DMS153 treated with DMSO at 0.1 percent for 48 hours (cell line): ENCODE results near the gene HOXA11.

Experiments
- DNase-seq: peaks from one replicate; lab custom pipeline; 2025; ENCODE audit not compliant: unreplicated experiment; lab: John Stamatoyannopoulos, UW

HOXA11 gene

DNA sequence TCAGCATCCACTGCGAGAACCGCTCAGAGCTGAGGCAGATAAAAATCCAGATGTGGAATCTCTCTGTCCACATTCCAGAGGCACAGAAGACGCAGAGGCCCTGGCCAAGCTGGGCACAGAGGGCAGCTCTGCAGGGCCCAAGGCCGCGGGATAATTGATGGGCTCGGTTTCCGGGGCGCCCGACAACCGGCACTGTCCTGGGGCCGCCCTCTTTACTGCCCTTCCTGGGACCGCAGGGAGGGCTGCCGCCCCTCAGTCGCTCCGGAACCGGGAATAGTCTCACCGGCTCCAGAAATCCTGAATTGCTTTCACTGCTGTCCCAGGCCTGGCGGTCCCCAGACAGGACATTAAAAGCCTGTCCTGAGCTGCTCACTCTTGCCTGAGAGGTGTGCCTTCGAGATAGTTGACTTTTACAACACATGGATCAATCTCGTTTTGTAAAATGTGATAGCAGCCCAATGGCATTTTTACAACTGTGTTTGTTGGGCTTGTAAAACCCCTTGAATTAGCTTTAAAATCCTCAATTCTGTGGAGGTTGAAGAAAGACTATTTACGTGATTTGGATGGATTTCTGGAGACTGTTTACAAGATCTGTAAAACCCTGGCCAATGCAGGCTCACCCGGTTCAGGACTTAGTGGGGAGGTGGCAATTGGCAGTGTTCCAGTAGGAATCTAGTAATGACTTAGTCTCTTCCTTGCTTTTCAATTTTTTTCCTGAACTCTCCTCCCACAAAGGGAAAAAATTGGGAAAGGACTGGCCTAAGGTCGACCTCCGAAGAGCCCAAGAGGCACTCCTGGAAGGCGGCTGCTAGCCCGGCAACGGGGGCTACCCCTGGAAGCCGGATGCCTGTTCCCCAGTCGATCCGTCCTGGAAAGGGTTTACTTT is 36.0 kb downstream of the HOXA11 start:
- DNase-seq, result no peak

DNA sequence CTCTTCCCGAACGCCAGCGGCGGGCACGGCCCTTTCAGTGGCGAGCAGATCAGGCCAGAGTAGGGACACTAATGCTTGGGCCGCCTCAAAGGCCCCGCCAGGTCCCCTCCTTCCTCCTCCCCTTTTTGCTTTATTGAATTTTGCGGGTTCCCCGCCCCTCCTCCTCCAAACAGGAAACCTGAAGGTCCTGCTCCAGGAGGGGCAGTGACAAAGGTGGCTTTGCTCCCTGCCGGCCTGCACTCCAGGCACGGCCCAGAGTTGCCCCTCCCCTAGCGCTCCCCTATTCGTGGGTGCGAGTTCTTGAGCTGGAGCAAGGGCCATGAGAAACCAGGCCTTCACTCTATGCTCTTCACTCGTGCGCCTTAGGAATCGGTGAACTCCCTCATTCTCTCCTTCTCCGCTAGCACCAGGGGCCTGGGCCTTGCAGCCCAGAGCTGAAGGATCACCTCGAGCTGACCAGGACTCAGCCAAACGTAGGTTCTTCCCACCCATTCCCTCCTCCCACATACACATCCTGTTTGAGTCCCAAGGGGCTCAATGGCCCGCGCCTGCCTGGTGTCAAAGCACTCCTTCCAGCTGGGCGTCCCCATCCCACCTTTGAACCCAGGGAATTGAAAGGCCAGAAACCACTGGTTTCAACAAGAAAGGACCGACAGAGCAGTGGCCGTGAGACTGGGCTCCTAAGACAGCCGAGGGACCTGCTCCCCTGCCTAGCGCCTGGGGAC is 36.8 kb downstream of the HOXA11 start:
- peak; percentile 68 for DNase-seq

DNA sequence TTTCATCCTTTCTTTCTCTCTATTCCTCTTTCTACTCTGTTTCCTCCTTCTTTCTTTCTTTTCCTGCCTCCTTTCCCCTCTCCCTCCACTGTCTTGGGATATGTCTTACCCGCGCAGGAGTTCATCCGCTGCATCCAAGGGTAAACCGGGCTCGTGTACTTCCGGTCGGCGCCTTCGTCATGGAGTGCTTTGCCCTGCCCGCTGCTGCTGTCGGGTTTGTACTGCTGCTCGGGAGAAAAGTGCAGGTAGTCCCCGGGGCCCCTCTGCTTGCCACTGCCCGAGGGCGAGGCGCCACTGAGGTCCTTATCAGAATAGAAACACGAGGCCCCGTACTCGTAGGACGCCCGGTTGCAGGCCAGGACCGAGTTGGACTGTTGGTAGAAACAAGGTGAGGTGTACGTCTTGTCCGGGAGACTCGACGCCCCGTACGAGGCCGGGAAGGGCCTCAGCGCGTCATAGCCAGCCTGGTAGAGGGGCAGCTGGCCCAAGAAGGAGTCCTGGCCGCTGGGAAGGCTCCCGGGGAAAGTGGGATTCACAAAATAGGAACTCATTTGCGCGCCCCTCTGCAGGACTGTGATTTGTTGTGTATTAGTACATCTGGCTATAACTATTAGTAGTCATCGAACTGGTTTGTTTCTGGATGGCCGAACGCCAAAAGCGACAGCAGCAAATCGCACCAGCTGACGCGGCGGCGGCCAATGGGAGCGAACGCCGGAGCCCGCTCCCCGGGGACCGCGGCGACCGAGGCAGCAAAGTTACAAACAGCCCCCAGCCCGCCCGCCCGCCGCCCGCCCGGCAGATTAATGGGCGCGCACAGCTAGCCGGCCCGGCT is 37.6 kb downstream of the HOXA11 start, which contains the start of gene HOXA6:
TSS of gene HOXA6 (minus strand) at position 576 of the 832 bp plus-strand sequence. CDS start at position 551, 25 bp downstream.
- DNase-seq, result peak; percentile 85

- DNase-seq, result no peak
Observed at GRCh38 chr7:27146491-27147198, 38.4 kb downstream of the HOXA11 start.

- DNase-seq, result no peak
Observed at GRCh38 chr7:27145914-27146412, 39.1 kb downstream of the HOXA11 start.

GRCh38 chr7:27145165-27145913 is 39.7 kb downstream of the HOXA11 start:
- DNase-seq, result no peak

- no peak for DNase-seq
Observed at GRCh38 chr7:27144781-27145164, 40.3 kb downstream of the HOXA11 start.

DNA sequence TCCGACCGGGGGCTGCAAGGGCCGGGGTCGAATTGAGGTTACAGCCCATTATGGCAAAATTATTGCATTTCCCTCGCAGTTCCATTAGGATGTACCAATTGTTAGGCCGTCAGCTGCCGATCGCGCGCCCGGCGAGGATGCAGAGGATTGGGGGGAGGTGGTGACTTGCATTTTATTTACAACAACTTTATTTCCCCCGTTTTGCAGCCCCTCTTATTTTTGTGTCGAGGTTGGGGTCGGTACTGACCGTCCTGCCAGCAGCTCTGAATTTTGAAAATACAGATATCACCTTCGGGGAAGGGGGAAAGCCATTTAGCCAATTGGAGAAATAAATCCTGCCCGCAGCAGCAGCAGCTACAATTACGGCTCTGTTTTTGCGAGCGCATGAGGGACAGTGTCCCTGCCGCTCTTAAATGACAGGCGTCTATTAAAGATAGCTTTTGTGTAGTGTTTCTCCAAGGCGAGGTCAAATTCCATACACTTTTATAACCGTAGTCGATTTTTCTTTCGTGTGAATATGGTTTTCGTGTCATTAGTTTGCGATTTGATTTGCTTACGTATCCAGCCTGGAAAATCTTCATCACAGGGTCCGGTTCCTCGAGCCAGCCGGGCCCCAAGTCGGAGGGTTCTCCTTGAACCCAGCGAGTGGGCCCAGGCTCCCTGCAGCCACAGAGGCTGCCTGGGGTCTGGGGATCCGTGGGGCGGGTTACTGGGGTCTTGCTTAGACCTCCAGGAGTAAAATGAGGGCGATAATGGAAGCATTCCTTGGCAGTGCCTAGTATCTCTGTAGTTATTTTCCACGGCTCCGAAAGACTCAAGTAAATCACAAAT is 40.9 kb downstream of the HOXA11 start:
- DNase-seq, result no peak

DNA sequence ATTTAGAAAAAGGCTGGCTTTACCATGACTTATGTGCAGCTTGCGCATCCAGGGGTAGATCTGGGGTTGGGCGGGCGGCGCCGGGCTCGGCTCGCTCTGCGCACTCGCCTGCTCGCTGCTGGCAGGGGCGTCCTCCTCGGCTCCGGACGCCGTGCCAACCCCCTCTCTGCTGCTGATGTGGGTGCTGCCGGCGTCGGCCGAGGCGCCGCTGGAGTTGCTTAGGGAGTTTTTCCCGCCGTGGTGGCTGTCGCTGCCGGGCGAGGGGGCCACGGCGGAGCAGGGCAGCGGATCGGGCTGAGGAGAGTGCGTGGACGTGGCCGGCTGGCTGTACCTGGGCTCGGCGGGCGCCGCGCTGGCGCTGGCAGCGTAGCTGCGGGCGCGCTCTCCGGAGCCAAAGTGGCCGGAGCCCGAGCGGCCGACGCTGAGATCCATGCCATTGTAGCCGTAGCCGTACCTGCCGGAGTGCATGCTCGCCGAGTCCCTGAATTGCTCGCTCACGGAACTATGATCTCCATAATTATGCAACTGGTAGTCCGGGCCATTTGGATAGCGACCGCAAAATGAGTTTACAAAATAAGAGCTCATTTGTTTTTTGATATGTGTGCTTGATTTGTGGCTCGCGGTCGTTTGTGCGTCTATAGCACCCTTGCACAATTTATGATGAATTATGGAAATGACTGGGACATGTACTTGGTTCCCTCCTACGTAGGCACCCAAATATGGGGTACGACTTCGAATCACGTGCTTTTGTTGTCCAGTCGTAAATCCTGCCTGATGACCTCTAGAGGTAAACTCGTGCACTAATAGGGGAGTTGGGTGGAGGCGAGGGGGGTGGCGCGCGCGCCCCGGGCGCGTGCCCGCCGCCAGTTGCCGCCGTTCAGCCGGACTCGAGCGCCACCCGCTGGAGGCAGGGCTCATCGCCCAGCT is 41.7 kb downstream of the HOXA11 start, which contains the start of gene HOXA5:
TSS of gene HOXA5 (minus strand) at position 659 of the 927 bp plus-strand sequence. CDS start at position 585, 74 bp downstream.
- no peak for DNase-seq

- no peak for DNase-seq
Observed at GRCh38 chr7:27142580-27143022, 42.4 kb downstream of the HOXA11 start.

DNA sequence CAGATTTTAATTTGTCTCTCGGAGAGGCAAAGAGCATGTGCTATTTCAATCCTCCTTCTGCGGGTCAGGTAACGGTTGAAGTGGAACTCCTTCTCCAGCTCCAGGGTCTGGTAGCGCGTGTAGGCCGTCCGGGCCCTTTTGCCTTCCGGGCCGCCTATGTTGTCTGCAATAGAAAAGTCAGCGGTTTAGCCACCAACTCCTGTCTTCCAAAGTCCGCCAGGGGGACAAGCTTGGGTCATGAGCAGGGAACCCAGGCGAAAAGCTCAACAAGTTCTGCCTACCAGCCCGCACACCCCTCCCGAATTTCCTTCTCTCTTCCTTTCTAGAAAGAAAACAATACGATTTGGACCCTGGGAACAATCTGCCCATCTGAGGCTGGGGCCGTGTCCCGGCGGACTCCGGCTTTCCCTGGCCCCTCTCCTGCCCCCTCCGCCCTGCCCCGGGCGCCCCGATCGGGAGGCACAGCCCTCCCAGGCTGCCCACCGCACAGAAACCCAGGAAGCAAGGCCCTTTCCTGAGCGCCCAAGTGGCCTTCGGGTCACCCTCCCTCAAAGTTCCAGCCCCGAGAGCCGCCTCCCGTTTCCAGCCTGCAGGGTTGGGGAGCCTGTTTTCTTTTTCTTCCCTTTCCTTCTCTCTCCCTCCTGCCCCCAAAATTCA is 43.0 kb downstream of the HOXA11 start:
- no peak for DNase-seq

DNA sequence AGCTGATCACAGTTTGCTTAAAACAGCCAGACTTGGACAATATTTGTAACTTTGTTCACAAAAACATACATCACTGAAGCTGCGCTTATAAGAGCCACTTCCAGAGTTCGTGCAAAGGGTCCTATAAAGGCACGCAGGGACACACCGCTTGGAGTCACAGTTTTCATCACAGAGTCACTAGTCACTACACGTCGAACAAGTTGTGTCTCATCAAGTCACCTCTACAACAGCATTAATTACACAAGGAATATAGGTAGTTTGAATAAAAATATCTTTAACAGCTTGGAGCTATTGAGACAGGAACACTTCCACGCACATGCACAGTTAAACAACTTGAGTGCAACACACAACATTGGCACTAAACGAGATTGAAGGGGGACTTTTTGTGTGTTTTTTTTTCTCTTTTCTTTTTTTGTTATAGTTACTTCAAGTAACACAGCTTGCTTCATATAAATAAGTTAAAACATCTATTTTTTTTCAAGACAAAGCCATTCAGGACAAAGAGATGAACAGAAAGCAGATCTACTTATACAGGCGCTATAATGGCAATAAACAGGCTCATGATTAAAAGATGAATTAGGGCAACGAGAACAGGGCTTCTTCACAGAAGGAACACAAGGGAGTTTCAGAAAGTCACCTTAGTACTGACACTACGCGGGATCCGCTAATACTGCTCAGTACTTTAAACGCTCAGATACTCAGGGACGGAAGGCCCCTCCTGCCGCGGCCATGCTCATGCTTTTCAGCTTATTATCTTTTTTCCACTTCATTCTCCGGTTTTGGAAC is 43.7 kb downstream of the HOXA11 start:
- DNase-seq, result no peak

DNA sequence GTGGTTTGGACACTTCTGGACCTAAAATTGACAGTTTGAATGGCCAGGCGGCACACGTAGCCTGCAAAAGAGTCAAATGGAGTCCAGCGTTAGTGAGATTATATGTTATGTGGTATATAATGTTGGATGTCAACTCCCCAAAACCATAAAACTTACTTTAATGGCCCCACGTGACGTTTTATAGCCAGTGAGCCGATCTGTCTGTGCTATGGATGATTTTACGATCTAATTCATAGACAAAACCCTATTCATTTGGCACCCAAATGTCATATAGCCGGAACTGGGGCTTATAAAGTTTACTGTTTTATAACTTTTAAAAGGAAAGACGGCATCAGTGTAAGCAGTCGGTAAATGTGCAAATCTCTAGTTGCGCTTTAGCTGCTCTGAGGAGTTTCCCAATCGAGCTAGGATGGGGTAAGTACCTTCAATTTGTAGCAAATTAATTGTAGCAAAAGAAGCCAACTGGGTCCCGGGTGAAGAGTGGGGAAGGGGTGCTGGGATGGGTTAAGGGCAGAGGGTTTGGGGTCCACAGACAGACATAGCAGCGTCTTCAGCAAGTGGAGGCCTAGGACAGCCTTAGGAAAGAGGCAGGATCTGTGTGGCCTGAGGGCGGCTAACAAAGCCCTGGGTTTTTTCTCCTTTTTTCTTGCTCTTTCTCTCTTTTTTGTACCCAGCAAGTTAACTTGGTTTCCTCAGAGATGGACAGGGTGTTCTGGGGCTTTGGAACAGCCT is 44.7 kb downstream of the HOXA11 start:
- DNase-seq, result no peak

DNA sequence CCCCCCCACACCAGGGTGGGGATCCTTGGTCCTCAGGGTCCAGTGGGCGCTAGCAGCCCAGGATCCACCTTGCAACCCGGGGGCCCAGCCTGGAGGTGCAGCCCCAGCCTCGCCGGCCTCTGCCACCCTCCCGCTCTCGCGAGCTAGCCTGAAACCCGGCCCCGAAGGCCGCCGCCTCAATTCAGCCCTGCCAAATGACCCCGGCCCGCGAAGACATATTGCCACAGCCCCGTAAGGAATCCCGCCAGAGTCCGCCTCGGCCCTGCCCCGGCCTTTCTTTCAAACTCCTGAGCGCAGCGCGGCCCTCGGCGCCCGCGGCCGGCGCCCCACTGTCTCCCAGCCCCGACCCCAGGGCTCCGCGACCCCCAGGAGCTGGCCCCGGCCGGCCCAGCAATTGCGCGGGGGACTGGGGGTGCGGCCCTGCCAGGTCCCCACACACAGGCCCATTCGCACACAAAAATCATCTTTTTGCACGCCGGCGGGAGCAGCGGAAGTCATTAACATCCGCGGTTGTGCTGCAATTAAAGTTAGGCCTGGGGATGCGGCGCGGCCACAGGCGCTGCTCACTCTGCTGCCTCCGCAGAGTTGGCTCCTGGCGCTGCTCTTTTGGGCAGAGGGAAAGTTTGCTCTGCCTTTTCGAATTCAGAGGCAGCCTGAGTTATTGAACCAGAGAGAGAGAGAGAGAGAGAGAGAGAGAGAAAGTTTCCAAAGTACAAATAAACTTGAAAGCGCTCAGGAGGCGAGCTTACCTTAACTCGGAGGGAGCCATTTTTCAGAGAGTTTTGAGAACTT is 45.5 kb downstream of the HOXA11 start:
- no peak for DNase-seq

- no peak for DNase-seq
Observed at GRCh38 chr7:27138985-27139333, 46.1 kb downstream of the HOXA11 start.
